GM18502 (cell line): ENCODE data around the gene MICU2.
A peak's percentile ranks its signal among the peaks of the same experiment; 100 is the strongest.

Source experiments
- ATAC-seq: cut with Tn5 transposase; IDR thresholded peaks from one replicate; pipeline ENCODE4 v1.9.1; 2021; ENCODE audit warnings: mild to moderate bottlenecking; ENCODE audit not compliant: unreplicated experiment, poor library complexity

MICU2 gene

GRCh38 chr13:21517576-21517975 lies 86.4 kb downstream of the MICU2 start:
- ATAC-seq, result no peak

GRCh38 chr13:21516805-21517204 lies 87.2 kb downstream of the MICU2 start:
- ATAC-seq, result no peak

DNA sequence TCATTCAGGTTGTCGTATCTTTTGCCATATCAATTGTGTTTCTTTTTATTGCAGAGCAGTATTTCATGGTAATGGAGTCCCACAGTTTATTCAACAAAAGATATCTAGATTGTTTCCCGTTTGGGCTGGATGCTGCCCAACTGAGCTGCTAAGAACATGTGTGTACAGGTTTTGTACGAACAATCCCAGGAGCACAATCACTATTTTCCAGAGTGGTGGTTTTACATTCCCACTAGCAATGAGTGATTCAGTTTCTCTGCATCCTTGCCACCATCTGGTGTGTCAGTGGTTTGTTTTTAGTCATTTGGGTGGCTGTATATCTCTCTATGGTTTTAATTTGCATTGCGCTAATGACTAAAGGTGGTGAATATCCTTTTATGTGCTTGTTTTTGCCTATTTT lies 92.1 kb downstream of the MICU2 start:
- ATAC-seq, result no peak

DNA sequence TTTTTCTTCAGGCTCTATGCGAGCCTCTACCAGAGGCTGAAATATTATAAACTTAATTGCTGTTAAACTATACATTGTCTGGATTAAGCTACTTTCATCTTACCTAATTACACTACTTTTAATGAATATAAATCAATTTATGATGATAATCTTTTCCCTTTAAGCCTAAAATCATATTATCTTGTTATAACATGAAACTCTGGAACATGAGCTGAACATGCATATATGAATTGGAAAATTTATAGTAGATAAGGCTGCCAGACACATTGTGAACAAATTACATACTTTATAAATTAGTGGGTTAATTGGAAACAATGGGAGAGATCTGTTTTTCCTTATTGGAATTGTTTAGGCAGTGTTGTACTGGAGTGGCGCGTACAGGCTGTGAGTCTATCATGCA lies 99.6 kb downstream of the MICU2 start:
- ATAC-seq, result no peak

DNA sequence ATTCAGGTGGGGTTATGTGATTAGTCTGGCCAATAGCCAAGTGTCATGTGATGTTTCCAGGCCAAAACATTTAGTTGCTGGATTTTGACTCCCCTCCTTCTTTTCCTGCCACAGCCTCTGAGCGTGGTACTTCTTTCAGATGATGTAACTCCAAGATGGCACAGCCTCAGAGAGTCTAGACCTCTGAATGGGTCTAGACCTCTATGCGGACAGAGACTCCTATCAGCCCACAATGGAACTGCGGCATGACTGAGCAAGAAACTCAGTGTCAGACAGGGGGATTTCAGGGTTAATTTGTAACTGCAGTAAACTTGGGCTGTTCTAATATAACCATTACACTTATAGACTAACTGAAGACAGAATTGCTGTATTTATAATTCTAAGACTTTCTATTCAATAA lies 102.3 kb downstream of the MICU2 start:
- no peak for ATAC-seq

DNA sequence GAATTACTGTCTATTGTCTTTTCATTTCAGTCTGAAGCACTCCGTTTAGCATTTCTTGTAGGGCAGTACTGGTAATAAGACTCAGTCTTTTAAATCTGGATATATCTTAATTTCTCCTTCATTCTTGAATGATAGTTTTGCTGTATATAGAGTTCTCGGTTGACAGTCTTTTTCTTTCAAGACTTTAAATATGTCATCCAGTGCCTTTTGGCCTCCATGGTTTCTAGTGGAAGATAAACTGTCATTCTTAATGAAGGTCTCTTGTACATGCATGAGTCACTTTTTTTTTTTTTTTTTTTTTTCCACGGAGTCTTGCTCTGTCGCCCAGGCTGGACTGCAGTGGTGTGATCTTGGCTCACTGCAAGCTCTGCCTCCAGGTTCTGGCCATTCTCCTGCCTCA lies 117.6 kb downstream of the MICU2 start:
- ATAC-seq, result no peak

DNA sequence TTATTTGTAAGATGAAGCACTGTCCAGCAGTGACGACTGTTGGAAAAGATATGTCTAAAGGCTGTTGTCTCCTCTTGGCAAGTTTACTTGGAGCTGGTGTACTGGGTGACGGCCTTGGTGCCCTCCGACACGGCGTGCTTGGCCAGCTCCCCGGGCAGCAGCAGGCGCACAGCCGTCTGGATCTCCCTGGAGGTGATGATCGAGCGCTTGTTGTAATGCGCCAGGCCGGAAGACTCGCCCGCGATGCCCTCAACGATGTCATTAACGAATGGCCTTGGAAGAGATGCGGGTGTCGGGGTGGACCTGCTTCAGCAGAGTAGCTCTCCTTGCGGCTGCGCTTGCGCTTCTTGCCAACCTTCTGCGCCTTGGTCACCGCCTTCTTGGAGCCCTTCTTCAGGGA lies 120.2 kb downstream of the MICU2 start:
- ATAC-seq, result no peak

DNA sequence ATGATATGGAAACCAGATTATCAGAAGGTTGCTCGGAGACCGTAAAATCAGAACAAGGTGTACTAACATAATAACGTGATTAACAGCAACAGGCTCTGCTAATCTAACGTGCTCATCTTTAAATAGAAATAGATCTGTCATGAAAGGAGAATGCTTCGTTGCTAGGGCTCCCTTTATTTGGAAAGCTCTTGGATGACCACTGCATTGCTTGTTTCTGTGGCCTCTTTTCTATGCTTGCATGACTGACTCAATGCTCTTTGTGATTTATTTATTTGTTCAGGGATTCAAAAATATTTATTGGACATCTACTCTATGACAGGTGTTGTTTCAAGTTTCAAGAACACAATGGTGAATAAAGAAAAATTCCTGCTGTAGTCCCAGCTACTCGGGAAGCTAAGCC lies 122.6 kb downstream of the MICU2 start:
- ATAC-seq, result no peak

DNA sequence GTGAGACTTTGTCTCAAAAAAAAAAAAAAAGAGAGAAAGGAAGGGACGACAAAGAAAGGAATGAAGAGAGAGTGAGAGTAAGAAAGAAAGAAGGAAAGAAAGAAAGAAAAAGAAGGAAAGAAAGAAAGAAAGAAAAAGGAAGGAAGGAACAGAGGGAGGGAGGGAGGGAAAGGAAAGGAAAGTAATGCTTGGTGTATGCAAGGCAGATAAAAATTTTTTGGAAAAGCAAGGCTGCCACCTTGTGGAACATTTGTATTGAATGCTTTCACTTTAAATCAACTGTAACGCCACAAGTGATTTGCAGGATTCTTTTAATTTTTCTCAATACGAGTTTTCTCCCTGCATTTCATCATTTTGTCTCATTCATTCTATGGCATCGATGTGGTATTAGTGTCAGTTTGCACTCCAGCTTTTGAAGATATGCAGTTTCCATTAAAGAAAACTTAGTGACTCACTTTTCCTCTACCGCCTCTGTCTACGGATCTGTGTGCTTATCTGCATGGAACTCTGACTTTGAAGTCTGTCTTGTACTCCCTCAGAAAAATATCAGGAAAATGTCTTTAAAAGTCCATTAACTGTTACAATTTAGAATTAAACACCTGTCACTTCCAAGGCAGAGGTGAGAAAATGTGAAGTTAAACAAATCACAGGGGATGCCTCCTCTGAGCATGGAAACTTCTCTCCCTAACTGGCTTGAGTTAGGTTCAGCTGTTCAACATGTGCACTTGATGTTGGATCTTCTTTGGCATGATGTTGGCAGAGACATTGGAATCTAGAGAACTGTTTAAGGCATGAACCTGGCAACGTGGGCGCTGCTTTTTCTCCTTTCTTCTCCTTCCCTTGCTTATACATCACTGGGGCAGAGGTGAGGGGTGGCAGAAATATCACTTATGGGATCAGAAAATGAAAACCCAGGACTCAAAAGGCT lies 124.8 kb downstream of the MICU2 start:
- ATAC-seq, result peak; percentile 54

DNA sequence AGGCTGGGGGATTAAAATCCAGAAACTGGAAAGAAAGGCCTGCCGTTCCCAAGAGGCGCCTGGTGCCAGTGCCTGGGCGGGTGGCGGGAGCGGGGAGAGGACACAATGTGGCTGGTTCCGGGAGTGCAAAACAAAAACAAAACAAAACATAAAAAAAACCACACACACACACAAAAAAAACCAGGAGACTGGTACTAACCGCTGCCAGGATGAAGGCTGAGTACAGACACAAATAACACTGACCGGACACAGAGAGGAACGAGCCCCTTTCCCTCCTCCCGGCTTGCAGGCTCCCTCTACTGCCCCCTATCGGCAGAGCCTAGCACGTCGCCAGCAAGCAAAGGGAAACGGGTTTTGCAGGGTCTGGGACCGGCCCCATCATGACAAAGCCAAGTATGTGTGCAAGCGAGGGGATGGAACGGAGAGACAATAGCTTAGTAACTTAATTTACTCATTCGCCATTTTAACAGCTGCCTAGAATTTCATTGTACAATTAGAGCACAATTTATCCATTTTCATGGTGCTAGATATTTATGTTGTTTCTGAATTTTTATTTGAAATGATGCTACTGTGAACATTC lies 127.0 kb downstream of the MICU2 start:
- peak; percentile 90 for ATAC-seq

DNA sequence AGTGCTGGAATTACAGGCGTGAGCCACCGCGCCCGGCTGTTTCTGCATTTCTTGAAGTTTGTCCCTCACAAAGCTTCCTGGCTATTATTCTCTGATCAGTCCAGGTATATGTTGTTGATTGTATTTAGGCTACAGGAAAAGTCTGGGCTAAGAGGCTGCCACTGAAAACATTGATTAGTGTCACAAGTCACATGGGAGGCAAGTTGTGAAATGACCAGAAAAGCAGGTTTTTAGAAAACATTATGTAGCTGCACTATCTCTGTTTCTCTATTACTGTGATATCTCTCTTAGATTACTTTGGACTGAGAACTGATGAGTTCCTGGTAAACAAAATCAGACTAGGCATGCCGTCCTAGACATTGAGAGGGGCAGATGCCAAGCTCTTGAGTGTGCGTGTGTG lies 128.9 kb downstream of the MICU2 start:
- no peak for ATAC-seq

- ATAC-seq, result no peak
These were observed 133.2 kb downstream of the MICU2 start for GRCh38 chr13:21470785-21471184.

GRCh38 chr13:21466527-21466926 lies 137.4 kb downstream of the MICU2 start:
- ATAC-seq, result no peak

GRCh38 chr13:21465710-21466160 lies 138.2 kb downstream of the MICU2 start:
- no peak for ATAC-seq

GRCh38 chr13:21463424-21463823 lies 140.5 kb downstream of the MICU2 start:
- no peak for ATAC-seq

DNA sequence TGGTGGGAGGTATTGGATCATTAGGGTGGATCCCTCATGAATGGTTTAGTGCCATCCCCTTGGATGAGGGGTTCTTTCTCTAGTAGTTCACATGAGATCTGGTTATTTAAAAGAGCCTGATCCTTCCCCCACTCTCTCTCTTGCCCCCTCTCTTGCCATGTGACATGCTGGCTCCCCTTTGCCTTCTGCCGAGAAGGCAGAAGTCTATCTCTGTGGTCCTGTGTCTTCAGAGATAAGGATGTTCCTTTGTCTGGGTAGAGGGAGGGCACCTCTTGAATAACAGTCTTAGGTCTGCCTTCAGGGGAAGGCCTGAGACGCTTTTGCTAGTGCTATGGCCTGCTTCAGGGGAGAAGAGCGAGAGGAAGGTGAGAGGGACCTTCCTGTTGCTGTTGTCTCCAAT lies 142.8 kb downstream of the MICU2 start:
- ATAC-seq, result no peak

DNA sequence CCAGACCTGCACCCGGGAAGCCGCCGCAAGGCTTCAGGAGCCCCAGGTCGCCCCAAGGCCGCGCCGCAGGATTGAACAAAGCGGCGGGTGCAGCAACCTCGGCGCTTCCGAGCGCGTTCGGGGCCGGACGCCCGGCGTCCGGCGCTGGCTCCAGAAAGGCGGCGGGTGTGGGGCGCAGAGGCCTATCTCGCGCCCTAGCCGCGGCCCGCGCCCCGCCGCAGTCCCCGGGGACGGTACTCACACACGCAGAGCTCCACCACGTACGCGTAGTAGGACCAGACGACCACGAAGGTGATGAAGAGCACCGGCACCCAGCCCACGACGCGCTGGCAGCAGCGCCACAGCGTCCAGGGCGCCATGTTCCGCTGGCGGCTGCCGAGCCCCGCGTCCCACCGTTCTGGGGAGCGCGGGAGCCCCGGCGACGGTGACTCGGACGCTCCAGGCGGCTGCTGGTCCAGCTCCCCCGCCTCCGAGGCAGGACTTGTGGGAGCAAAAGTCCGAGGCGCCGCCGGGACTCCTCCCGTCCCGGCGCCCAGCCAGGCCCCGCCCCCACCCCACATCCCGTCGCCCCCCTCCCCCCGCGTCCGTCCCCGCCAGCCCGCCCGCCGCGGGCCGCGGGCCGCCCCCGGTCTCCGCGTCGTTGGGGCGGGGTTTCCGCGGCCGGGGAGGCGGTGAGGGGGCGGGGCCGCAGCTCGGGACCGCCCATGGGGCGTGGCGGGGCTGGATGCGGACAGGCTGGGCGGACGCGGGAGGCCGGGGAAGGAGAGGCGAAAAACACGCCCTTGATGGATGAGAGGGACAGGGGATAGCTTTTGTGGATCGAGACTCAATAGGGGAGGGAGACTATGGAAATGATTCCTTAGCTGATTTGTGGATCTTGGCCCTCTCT lies 144.9 kb downstream of the MICU2 start, which contains the start of gene ZDHHC20:
Gene ZDHHC20, minus strand, starts transcription at position 491 of the 889 bp plus-strand sequence. Its CDS starts 132 bp downstream, at position 359.
- ATAC-seq, result peak; percentile 83

- ATAC-seq, result peak; percentile 44
These were observed 145.5 kb downstream of the MICU2 start for GRCh38 chr13:21458451-21458812.

- ATAC-seq, result no peak
These were observed 150.4 kb downstream of the MICU2 start for GRCh38 chr13:21453387-21454081.

DNA sequence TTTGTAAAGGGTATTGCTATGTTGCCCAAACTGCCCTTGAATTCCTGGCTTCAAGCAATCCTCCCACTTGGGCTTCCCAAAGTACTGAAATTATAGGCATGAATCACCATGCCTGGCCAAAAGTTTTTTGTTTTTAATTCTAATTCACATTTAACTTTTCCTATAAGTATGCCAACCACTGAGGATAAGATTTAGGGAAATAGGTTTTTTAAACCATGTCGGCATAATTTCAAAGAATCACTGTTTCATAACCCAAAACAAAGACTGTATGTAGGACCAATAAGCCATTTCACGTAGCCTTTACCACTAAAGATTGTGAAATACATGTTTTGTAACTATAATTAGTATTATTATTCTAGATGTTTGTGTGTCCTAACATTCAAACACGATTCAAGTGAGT lies 153.0 kb downstream of the MICU2 start:
- ATAC-seq, result no peak
